ENCODE measurements around the gene ACACA. TPM values are rescaled to one million over a fixed set of nuclear protein-coding genes. Genes with fewer than 3 reads are reported as not detected.

Gene ACACA
- total and polyA plus RNA-seq, 9 of the 15 experiments (the other 6 are each of a cell fraction or from before 2014, with no cell fraction given) = 35.9 to 135 (median 88.4) TPM

- TF ChIP-seq RAD21 (CRISPR knock-in tag; conservative IDR thresholded peaks at IDR 0.05 in 1 of 2, IDR thresholded peaks at IDR 0.05 in 1 of 2) (peak in 1 of 2 experiments; percentile 16; a peak in 1 of 4 replicates), EZH2 (IDR thresholded peaks at IDR 0.05; ENCODE audit: borderline replicate concordance, low read depth, low read length) (no peak), CREB5 (CRISPR knock-in tag; IDR thresholded peaks at IDR 0.05) (no peak), ARID4B (CRISPR knock-in tag; IDR thresholded peaks at IDR 0.05) (no peak), ZNF695 (CRISPR knock-in tag; IDR thresholded peaks at IDR 0.05) (no peak), MCM2 (IDR thresholded peaks at IDR 0.05; ENCODE audit: low read depth) (no peak), KDM4B (IDR thresholded peaks at IDR 0.05; ENCODE audit: borderline replicate concordance in 2 of 2, low read depth in 1 of 2) (no peak), NONO (IDR thresholded peaks at IDR 0.05; ENCODE audit: low read depth in 2 of 2, low read length in 1 of 2) (no peak), VEZF1 (CRISPR knock-in tag; IDR thresholded peaks at IDR 0.05) (peak; percentile 13; the same call in 1 of the 2 replicates), SOX6 (IDR thresholded peaks at IDR 0.05) (0 out of 2 replicates have a peak, but pooled peaks have one; percentile 21), MEF2D (tag; conservative IDR thresholded peaks at IDR 0.05; ENCODE audit: low read depth) (no peak), ZNF324 (CRISPR knock-in tag; IDR thresholded peaks at IDR 0.05) (no peak), ZNF134 (CRISPR knock-in tag; conservative IDR thresholded peaks at IDR 0.05) (no peak), PHF20 (IDR thresholded peaks at IDR 0.05; ENCODE audit: partially characterized antibody) (no peak), ZNF24 (IDR thresholded peaks at IDR 0.05) (no peak), CSDE1 (IDR thresholded peaks at IDR 0.05) (no peak), ZNF561 (CRISPR knock-in tag; conservative IDR thresholded peaks at IDR 0.05) (no peak), ZNF146 (CRISPR knock-in tag; IDR thresholded peaks at IDR 0.05; ENCODE audit: unreplicated experiment) (no peak), ZNF785 (CRISPR knock-in tag; IDR thresholded peaks at IDR 0.05) (no peak), CREM (IDR thresholded peaks at IDR 0.05; ENCODE audit: low read depth) (0 out of 2 replicates have a peak, but pooled peaks have one; percentile 33), FIP1L1 (IDR thresholded peaks at IDR 0.05; ENCODE audit: low read depth, low read length, poor library complexity, severe bottlenecking) (no peak), ZNF124 (CRISPR knock-in tag; IDR thresholded peaks at IDR 0.05) (no peak)
Measured at GRCh38 chr17:37134050-37134449, 272.6 kb downstream of the ACACA start (continued).

Data from K562 (cell line).